HG02870 (cell line): ENCODE results near the gene NFAM1.

Source experiments
- ATAC-seq: cut with Tn5 transposase; IDR thresholded peaks from one replicate; pipeline ENCODE4 v1.9.1; 2021; ENCODE audit warnings: mild to moderate bottlenecking, moderate library complexity; ENCODE audit not compliant: unreplicated experiment

The NFAM1 gene

GRCh38 chr22:42439821-42440674, 7.8 kb upstream of the NFAM1 start:
- no peak for ATAC-seq

- no peak for ATAC-seq
Observed at GRCh38 chr22:42439021-42439567, 6.9 kb upstream of the NFAM1 start.

GRCh38 chr22:42438293-42438650, 6.1 kb upstream of the NFAM1 start:
- no peak for ATAC-seq

DNA sequence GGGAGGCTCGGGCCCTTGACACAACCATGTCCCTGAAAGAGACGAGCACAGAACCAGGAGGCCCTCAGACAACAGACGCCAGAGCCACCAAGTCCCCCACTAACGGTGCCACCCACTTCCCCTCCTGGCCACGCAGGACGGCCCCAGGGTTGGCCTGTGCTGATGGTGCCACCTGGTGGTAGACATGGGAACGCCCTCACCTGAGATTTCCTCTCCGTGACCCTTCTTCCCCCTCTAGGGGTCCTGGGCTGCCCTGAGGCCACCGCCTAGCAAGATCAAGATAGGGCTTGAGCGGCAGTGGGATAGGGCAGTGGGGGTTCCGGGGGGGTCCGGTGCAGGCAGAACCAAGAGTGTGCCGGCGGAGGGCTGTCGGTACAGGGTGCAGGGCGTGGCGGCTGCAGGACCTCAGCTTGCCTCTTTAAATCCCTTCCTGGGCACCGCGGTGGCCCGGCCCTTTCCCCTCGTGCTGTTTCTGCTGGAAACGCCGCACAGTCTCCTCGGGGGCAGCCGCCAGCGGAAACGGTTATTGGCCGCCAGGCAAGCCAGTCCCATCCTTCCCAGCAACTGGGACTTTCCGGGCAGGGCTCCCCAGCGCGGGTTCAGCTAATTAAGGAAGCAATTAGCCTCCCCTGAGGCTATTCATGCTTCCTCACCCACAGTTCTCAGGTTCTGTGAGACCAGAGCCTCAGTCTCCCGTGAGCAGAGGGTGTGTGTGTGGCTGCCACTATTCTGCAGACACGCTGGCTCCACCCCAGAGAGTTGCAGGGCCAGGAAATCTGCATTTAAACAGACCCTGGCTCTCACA, 5.5 kb upstream of the NFAM1 start:
- peak; percentile 54 for ATAC-seq

DNA sequence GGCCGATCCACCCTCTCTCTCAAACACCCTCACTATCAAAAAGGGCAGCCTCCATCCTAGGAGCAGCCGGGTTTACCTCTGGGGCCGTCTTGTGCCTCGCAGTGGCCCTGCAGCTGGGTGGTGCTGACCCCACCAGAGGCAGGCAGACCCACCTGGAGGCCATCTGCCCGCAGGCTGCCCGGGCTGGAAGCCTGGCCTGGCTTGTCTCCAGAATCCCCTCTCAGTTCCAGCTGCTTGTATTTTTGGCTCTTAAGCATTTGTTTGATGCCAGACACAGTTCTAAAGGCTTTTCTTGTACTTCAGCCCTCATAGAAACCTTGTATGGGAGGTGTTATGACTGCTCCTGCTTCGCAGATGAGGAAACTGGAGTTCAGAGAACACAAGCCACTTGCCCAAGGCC, 4.2 kb upstream of the NFAM1 start:
- ATAC-seq = no peak

DNA sequence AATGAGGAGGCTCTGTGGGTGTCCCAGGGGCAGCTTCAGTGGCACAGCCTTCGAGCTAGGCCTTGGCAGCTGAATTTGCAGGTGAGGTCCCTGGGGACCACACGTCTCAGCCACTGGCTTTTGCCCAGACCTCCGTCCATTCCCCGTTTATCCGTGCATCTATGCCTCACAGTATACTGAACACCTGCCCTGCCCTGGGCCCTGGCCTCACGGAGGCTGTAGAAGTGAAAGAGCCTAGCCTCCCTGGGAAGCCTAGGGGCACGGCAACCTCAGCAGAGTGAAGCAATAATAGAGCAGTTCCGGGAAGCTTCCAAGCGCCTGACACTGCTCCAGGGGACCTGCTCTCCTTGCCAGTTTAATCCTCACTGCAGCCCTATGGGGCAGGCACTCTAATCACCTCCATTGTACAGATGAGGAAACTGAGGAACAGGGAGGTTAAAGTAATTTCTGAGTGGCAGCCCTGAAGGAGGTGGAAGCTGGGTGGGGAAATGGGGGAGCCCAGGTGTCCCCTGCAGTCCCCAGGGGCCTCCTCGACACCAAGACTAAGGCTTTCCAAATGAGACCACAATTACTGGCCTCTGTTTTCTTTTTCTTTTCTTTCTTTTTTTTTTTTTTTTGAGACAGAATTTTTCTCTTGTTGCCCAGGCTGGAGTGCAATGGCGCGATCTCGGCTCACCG, 2.7 kb upstream of the NFAM1 start:
- no peak for ATAC-seq

DNA sequence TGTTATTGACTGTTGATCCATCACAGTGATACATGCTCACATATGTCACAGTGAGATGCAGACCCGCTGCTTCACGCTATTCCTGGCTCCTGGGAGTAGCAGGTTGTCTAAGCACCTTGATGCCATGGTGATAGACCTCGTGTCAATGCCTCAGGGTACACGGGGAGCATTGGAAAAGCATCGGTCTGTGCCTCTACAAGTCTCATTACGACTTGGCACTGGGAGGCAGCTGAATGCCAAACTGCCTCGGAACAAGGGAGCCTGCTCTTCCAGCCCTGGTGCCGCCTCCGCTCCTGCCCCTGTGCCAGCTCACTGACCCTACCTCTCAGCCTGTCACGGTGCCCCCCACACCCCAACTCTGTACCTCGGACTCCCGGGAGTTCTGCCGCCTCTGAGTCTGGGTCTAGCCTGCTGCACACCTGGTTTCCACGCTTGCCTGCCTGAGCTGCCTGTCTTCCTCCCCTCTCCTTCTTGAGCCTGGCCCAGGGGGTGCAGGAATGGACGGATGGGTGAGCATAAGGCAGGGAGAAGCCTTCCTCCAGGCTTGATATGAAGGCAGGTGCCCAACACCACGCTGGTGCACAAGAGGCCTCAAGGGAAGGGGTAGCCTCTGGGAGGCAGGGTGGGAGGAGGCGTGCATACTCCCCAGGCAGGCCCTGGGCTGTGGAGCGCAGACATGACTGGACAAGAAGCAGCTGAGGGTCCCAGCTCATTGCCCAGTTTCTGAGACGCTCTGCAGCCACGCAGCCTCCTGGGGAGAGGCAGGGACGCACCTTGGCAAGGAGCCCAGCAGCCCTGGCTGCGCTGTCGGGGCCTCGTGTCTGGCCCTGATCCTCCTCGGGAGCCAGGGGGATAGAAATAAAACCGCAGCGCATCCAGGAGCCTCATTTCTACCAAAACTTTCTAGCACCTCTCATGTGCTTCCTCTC, 1.8 kb upstream of the NFAM1 start:
- ATAC-seq = no peak

- ATAC-seq = no peak
Observed at GRCh38 chr22:42432818-42433217, 615 bp upstream of the NFAM1 start.

- ATAC-seq = no peak
Observed at GRCh38 chr22:42431401-42432019, 693 bp downstream of the NFAM1 start.

DNA sequence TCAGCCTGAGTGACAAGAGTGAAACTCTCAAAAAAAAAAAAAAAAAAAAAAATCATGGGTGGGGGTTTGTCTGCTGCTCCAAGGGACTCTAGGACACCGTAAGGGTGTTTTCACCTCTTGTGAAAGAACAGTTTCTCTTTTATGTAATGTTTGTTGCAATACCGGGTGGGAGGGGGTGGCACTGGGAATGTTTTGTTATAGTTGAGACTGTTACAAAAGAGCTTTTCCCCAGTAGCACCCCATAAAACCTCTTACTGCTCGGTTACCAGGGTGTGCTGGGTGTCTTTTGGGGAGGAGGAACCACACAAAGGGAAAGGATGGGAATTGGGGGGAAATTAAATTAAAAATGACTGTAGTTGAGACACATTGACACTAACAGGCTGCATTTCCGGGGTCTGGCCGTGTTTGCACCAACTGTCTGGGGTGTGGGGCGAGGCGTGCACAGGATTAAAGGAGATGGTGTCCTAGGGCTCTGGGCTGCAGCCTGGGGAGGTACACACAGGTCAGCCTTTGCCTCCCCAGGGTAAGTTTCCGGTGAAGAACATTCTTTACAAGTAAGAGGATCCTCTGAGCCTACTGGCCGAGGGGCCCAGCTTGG, 1.6 kb downstream of the NFAM1 start:
- no peak for ATAC-seq

DNA sequence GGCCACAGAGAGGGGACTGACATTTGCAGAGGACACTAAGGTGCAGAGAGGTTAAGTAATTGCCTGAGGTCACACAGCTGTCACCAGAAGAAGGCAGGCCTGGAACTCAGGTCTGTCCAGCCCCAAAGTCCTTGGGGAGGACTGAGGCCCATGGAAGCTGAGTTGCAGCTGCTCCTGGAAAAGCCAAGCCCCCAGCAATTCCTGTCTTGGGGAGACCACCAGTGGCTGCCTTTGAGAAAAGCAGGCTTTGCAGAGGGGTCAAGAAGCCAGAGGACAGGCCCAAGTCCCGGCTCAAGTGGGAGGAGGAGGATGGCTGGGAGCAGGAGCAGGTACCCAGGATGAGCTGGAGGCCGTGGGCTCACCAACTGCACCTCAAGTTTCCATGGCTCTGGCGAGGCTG, 3.4 kb downstream of the NFAM1 start:
- no peak for ATAC-seq

- ATAC-seq = no peak
Observed at GRCh38 chr22:42428025-42428424, 4.2 kb downstream of the NFAM1 start.

- ATAC-seq = no peak
Observed at GRCh38 chr22:42427167-42427566, 5.0 kb downstream of the NFAM1 start.

DNA sequence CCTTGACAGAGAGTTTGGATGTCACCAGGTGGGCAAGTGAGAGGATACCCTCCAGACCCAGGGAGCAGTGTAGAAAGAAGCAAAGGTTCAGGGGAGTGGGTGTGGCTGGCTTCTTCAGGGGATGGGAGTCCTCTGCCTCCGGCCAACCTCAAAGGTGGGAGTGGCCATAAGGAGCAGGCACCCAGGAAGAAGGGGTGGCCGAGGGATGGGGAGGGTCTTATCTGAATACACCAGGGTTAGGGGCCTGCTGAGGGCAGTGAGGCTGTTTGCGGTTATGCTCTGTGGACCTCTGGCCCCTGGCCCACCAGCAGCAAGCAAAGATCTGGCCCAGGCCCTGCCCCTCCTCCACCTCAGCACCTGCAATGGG, 6.2 kb downstream of the NFAM1 start:
- ATAC-seq = no peak

GRCh38 chr22:42425337-42425988, 6.7 kb downstream of the NFAM1 start:
- ATAC-seq = no peak

DNA sequence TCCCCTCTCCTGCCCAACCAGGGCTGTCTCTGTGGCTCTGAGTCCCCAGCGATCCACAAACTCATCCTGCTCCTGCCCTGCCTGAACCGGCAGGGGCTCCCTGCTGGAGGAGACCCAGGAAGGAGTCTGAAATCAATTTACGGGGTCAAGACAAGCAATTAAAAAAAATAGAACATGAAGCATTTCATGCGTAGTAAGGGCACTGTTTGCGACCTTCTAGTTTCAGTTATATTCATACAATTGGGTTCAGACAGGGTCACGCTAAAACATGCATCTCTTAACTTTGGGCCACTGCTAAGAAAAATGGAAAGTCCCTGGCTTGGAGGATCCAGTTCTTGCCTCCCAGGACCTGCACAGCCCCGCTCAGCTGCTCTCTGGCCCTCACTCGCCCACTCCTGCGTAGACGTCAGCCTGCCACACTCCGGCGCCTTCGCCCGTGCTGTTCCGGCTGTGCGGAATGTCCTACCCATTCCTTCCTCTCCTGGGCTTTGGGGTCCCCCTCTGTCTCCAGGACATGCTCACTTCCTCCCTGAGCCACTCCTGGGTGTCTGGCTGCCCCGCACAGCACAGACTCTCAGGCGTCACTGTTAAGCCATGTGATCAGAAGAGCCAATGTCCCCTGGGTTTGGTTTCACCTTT, 12.8 kb downstream of the NFAM1 start:
- ATAC-seq = no peak

- ATAC-seq = no peak
Observed at GRCh38 chr22:42418811-42419242, 13.4 kb downstream of the NFAM1 start.

DNA sequence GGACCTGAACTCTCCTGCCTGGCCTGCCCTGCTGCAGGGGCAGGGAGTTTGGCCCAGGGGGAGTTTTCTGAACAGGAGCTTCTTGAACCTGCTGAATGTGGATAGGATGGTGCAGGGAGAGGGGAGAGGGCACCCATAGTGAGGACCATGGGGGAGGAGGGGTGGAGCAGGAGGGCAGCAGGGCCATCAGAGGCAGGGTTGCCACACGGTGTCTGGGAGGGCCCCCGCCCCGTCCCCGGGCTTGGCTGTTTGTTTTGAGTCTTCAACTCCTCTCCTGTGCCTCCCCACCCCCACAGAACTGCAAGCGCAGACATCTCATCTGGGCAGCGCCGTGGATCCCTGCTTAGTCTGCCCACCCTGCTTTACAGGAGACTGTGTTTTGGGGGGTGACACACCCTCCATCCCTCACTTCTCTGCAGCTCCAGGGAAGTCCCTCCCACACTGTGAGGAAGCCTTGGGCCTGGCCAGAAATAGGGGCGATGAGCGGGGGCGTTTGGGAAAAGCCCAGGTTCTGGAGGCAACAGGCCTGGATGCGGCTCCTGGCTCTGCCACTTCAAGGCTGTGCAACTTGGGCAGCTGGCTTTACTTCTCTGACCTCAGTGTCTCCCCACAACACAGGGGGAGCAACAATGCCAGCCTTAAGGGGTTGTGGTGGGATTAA, 14.4 kb downstream of the NFAM1 start:
- ATAC-seq = no peak
